Medulla oblongata (tissue), 1 donor: ENCODE results near the gene AGAP2.
"Not testable (repeated sequence)": the region's sequence is repeated elsewhere in the genome, so short reads cannot be mapped to it uniquely, and the experiment has no call there.

Experiments
- DNase-seq: peaks from one replicate; pipeline ENCODE4 v3.0.0-alpha.2; 2015; ENCODE audit errors: extremely low spot score

Gene AGAP2

GRCh38 chr12:57695770-57696432, 42.6 kb downstream of the AGAP2 start:
- no peak for DNase-seq

GRCh38 chr12:57694459-57695019, 44.0 kb downstream of the AGAP2 start:
- no peak for DNase-seq

GRCh38 chr12:57693659-57694458, 44.7 kb downstream of the AGAP2 start, which contains the start of gene OS9:
Gene OS9 (plus strand): TSS chr12:57694132. CDS start chr12:57694162, 30 bp downstream.
- peak; percentile 100 for DNase-seq

GRCh38 chr12:57693317-57693658, 45.3 kb downstream of the AGAP2 start:
- no peak for DNase-seq

DNA sequence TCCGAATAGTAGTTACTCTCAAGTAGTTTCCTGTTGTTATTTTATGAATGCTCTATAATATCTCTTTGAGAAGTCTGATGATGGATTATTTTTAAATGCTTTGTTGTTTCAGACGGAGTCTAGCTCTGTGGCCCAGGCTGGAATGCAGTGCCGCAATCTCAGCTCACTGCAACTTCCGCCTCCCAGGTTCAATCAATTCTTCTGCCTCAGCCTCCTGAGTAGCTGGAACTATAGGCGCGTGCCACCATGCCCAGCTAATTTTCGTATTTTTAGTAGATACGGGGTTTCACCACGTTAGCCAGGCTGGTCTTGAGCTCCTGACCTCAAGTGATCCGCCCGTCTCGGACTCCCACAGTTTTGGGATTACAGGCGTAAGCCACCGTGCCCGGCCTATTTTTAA, 46.0 kb downstream of the AGAP2 start:
- DNase-seq: no peak

- DNase-seq: no peak
These were observed 49.6 kb downstream of the AGAP2 start for GRCh38 chr12:57688931-57689330.

DNA sequence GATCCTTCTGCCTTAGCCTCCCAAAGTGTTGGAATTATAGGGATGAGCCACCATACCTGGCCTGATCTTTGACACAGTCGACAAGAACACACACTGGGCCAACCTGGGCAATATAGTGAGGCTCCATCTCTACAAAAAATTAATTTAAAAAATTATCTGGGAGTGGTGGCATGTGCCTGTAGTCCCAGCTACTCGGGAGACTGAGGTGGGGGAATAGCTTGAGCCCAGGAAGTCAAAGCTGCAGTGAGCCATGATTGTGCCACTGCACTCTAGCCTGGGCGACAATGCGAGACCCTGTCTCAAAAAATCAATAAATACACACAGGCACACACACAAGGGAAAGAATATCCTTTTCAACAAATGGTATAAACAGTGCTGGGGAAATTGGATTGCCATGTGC, 50.7 kb downstream of the AGAP2 start:
- DNase-seq: no peak

DNA sequence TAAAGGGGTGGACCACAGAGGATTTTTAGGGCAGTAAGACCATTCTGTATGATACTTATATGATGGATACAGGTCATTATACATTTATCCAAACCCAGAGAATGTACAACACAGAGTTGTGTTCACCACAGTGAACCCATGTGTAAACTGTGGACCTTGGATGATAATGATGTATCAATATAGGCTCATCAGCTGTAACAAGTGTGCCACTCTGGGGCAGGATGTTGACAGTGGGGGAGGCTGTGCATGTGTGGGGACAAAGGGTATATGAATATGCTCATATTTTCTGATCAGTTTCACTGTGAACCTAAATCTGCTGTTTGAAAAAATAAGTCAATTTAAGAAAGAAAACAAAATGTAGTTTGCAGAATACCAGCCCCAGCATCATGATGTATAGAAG, 58.8 kb downstream of the AGAP2 start:
- DNase-seq: no peak

GRCh38 chr12:57677947-57678346, 60.6 kb downstream of the AGAP2 start:
- DNase-seq: not testable (repeated sequence)

DNA sequence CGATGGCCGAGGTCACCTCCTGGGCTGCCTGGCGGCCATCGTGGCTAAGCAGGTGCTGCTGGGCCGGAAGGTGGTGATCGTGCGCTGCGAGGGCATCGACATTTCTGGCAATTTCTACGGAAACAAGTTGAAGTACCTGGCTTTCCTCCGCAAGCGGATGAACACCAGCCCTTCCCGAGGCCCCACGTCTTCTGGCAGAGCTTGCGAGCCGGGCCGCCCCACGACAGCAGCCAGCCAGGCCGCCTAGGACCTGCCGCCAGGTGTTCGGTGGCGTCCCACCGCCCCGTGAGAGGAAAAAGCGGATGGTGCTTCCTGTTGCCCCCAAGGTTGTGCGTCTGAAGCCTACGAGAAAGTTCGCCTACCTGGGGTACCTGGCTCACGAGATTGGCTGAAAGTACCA, 63.9 kb downstream of the AGAP2 start:
- no peak for DNase-seq
